Measurements from ENCODE around the gene SNAPC2.
A peak's percentile ranks its signal among the peaks of the same experiment; 100 is the strongest.

Gene SNAPC2

DNA sequence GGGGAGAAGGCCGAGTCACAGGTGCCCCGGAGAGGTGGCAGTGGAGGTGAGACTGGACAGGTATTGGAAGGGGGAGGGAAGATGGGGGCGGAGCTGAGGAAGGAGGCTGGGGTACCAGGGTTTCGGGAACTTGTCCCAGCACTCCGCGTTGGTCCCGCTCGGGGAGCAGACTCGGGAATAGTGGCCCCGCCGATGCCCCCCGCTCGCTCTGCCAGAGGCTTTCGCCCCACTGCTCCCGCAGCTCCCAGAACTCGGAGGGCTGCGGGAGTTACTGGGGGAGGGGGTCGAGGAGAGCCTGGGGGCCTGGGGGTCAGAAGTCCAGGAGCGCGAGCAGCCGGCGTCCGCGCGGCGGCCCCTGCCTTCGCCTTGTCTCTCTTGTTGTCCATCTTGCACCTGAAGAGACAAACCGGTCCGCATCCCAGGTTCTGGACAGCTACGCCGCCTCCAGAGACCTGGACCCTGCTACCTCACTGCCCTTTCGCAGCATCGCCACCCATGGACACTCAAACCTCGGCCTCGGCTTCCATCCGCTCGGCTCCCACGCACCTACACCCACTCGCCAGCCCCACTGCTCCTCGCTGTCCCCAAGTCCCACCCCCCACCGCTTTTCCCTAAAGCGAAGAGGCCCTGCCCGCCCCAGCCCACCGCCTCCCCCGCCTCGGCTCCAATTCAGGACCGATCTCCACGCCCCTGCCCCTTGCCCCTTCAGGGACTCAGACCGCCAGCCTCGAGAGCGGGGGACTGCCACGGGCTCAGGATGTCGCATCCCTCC is 46.6 kb upstream of the SNAPC2 start:
- Histone ChIP-seq H3K9me3 (ENCODE audit: severe bottlenecking) (no peaks in the 10 kb centered on the region), H3K4me3 (ENCODE audit: low read depth, low read length) (peak overlapping the region; percentile 82)

DNA sequence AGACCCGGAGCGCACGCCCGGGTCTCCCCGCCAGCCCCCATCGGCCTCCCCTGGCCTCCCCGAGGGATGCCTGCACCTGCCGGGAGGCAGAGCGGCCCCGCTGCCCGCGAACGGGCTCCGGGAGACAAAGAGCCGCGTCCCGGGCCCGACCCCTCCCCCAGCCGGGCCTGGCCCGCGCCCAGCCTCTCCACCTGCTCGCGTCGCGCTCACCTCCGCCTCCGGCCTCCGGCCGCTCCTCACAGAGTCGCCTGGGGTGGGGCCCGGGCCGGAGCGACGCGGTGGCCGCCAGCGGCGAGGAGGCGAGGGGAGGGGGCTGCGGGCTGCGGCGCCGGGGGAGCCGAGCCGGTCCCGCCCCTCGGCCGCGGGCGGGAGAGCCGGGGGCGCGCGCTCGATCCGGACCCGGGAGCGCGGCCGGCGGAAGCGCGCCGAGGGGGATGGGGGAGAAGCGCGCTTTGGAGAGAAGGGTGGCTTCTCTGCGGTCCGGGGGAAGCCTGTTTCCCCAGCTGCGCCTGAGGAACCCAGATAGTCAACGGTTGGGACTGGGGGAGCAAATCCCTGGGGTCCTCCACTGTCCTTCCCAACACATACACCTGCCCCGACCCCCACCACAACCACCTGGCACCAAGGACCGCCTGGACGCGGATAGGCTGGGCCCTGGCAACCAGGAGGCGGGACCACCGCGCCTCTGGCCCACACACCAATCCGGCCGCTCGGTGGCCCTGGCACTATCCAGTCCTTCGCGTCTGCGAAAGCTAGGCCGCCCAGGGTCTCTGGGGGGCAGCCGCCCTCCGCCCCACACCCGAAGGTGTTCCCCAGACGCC is 45.9 kb upstream of the SNAPC2 start, which contains the start of gene PRR36:
PRR36 (minus strand) TSS at position 315 of the 821 bp plus-strand sequence. CDS start 701 bp downstream, outside the sequence.
- peak; percentile 90 for DNase-seq
- Histone ChIP-seq H3K27ac (peak within 1 kb of the TSS; percentile 90), H3K27me3 (ENCODE audit: insufficient read depth, low read depth, severe bottlenecking) (no peaks in the 10 kb centered on the region), H3K36me3 (peaks cover 30% of the 10 kb centered on the region), H3K4me3 (ENCODE audit: low read depth, low read length) (peak within 1 kb of the TSS; percentile 82), H3K9me3 (ENCODE audit: severe bottlenecking) (no peaks in the 10 kb centered on the region)
- peak; percentile 20; the same call in 1 of the 2 replicates for TF ChIP-seq CTCF (IDR thresholded peaks at IDR 0.05; ENCODE audit: low read depth, low read length)

More for the DNA sequence above, 46.6 kb upstream of the SNAPC2 start:
- peak; percentile 32 for DNase-seq
- H3K36me3 ChIP-seq: peaks cover 38% of the 10 kb centered on the region
- TF ChIP-seq CTCF (IDR thresholded peaks at IDR 0.05; ENCODE audit: low read depth, low read length): no peak
- no peaks in the 10 kb centered on the region for H3K27me3 ChIP-seq (ENCODE audit: insufficient read depth, low read depth, severe bottlenecking)
- peak overlapping the region; percentile 90 for H3K27ac ChIP-seq

GRCh38 chr19:7874897-7875273 is 45.3 kb upstream of the SNAPC2 start:
- H3K27me3 ChIP-seq (ENCODE audit: insufficient read depth, low read depth, severe bottlenecking): no peaks in the 10 kb centered on the region
- H3K27ac ChIP-seq: peak overlapping the region; percentile 90
- peak overlapping the region; percentile 82 for H3K4me3 ChIP-seq (ENCODE audit: low read depth, low read length)
- H3K36me3 ChIP-seq: peaks cover 24% of the 10 kb centered on the region
- no peak for DNase-seq
- no peaks in the 10 kb centered on the region for H3K9me3 ChIP-seq (ENCODE audit: severe bottlenecking)
- no peak for TF ChIP-seq CTCF (IDR thresholded peaks at IDR 0.05; ENCODE audit: low read depth, low read length)

- H3K4me3 ChIP-seq (ENCODE audit: low read depth, low read length): no peak overlapping the region
- no peak for DNase-seq
- H3K9me3 ChIP-seq (ENCODE audit: severe bottlenecking): peaks cover 2% of the 10 kb centered on the region
- no peak for TF ChIP-seq CTCF (IDR thresholded peaks at IDR 0.05; ENCODE audit: low read depth, low read length)
- no peaks in the 10 kb centered on the region for H3K27me3 ChIP-seq (ENCODE audit: insufficient read depth, low read depth, severe bottlenecking)
- no peak overlapping the region for H3K27ac ChIP-seq
- H3K36me3 ChIP-seq: peaks cover 9% of the 10 kb centered on the region
These were observed 42.8 kb upstream of the SNAPC2 start for GRCh38 chr19:7877249-7877836.

DNA sequence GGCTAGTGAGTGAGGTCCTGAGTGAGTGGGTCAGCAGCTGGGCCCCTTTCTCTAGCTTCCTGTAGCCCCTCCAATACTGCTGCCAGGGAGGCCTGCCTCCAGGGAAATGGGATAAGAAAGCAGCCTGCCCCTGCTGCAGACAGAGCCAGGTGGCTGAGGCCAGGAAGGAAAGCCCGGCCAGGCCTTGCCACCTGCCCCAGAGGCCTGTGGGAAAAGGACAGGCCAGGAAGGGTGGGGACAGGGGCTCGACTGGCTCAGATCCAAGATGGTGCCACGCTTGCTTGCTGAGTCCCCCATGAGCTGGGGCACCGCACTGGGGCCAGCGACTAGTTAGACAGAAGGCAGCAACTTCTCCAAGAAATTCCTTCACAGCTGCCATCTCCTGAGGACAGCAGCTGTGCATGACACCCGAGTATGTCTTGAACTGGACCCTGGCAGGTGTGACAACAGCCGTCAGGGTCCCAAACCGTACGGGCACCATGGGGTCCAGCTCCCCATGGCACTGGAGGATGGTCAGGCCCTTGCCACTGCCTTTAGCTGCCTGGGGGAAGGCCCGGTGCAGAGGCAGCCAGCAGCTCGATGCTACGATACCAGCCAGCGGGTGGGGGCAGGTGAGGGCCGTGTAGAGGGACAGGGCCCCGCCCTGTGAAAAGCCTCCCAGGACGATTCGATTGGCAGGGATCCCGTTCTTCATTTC is 40.9 kb upstream of the SNAPC2 start:
- TF ChIP-seq CTCF (IDR thresholded peaks at IDR 0.05; ENCODE audit: low read depth, low read length): no peak
- Histone ChIP-seq H3K9me3 (ENCODE audit: severe bottlenecking) (peaks cover 2% of the 10 kb centered on the region), H3K27ac (no peak overlapping the region), H3K27me3 (ENCODE audit: insufficient read depth, low read depth, severe bottlenecking) (no peaks in the 10 kb centered on the region), H3K36me3 (no peaks in the 10 kb centered on the region), H3K4me3 (ENCODE audit: low read depth, low read length) (no peak overlapping the region)
- DNase-seq: no peak

Measured in WERI-Rb-1 (cell line).